Anterior cingulate cortex (tissue), 58 donors: Measurements from ENCODE around the gene OTUD7B.

Experiments
- DNase-seq, 58 donors: peaks; one replicate each; lab custom pipeline; 2025; lab: John Stamatoyannopoulos, UW

The OTUD7B gene

GRCh38 chr1:149925751-149926150 lies 84.8 kb downstream of the OTUD7B start:
- no peak for DNase-seq

- no peak for DNase-seq
These were observed 85.2 kb downstream of the OTUD7B start for GRCh38 chr1:149925345-149925744.

GRCh38 chr1:149923626-149924025 lies 86.9 kb downstream of the OTUD7B start:
- no peak for DNase-seq

- peak in 54 of 58 donors; percentile 9 to 86 (median 64) for DNase-seq
These were observed 92.9 kb downstream of the OTUD7B start, which contains the start of gene SV2A for GRCh38 chr1:149917571-149918144. SV2A (minus strand) TSS chr1:149917844; CDS start chr1:149913840, 4,004 bp downstream.

GRCh38 chr1:149916898-149917252 lies 93.7 kb downstream of the OTUD7B start:
- DNase-seq = peak in 1 of 58 donors; percentile 3

GRCh38 chr1:149916193-149916897 lies 94.2 kb downstream of the OTUD7B start:
- no peak for DNase-seq

GRCh38 chr1:149915429-149916192 lies 94.9 kb downstream of the OTUD7B start:
- peak in 1 of 58 donors; percentile 15 for DNase-seq

- no peak for DNase-seq
These were observed 96.0 kb downstream of the OTUD7B start for GRCh38 chr1:149914545-149914944.

- no peak for DNase-seq
These were observed 103.9 kb downstream of the OTUD7B start for GRCh38 chr1:149906570-149907075.

GRCh38 chr1:149903836-149904491 lies 106.6 kb downstream of the OTUD7B start:
- no peak for DNase-seq

- peak; percentile 66 to 96 (median 90) for DNase-seq
These were observed 110.9 kb downstream of the OTUD7B start, which contains the start of gene BOLA1 for GRCh38 chr1:149899460-149900284. BOLA1 (plus strand) TSS chr1:149899568; CDS start chr1:149900060, 492 bp downstream.

GRCh38 chr1:149896575-149896974 lies 114.0 kb downstream of the OTUD7B start:
- DNase-seq = no peak

- peak in 6 of 58 donors; percentile 4 to 42 (median 14) for DNase-seq
These were observed 121.6 kb downstream of the OTUD7B start for GRCh38 chr1:149888999-149889289.

GRCh38 chr1:149888247-149888998 lies 122.1 kb downstream of the OTUD7B start:
- DNase-seq = peak in 55 of 58 donors; percentile 8 to 90 (median 65)
